IPS-15b (cell line): ENCODE measurements around the gene LTC4S.
A peak's percentile ranks its signal among the peaks of the same experiment; 100 is the strongest.

Experiments
- H3K27me3 ChIP-seq: one replicate; pipeline ENCODE4 v1.6.1; 2013; ENCODE audit warnings: low read length; ENCODE audit not compliant: control insufficient read depth, insufficient read depth
- H3K36me3 ChIP-seq: one replicate; pipeline ENCODE4 v1.6.1; 2013; ENCODE audit warnings: low read length; ENCODE audit not compliant: control insufficient read depth, insufficient read depth
- H3K4me1 ChIP-seq: one replicate; pipeline ENCODE4 v1.6.1; 2013; ENCODE audit warnings: mild to moderate bottlenecking, low read length; ENCODE audit not compliant: control insufficient read depth, insufficient read depth
- H3K4me3 ChIP-seq: one replicate; pipeline ENCODE4 v1.5.1; 2013; ENCODE audit warnings: low read depth, low read length
- H3K9ac ChIP-seq: one replicate; pipeline ENCODE4 v1.6.1; 2013; ENCODE audit warnings: low read depth, mild to moderate bottlenecking, low read length
- H3K9me3 ChIP-seq: one replicate; pipeline ENCODE4 v1.6.1; 2013; ENCODE audit warnings: mild to moderate bottlenecking, low read length; ENCODE audit not compliant: control insufficient read depth, insufficient read depth

The LTC4S gene

DNA sequence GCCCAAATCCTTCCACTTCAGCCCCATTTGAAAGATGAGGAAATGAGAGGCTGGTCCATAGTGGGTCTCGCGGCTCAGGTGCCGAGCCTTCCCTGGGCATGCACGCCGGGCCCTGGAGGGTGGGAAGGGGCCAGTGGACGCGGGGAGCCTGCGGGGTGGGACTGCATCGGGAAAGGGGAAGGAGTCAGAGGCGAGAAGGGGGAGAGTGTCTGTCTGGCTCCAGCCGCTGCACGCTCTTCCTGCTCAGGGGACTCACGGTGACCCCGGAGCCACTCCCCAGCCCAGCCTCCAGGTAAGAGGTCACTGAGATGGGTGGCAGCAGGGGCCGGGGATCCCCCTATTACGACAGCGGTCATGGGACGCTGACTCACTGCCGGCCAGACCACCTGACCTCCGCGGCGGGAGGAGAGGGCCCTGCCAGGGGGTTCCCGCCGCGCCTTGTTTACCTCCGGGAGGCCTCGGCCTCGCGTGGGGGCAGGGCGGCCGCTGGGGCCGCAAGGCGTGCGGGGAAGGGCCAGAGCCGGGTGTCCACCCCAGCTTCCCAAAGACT, 25.0 kb downstream of the LTC4S start:
- H3K9ac ChIP-seq = peak overlapping the region; percentile 70
- no peaks in the 10 kb centered on the region for H3K9me3 ChIP-seq
- H3K4me3 ChIP-seq = peak overlapping the region; percentile 61
- peaks cover 13% of the 10 kb centered on the region for H3K36me3 ChIP-seq
- peaks cover 17% of the 10 kb centered on the region for H3K4me1 ChIP-seq
- H3K27me3 ChIP-seq = no peaks in the 10 kb centered on the region

DNA sequence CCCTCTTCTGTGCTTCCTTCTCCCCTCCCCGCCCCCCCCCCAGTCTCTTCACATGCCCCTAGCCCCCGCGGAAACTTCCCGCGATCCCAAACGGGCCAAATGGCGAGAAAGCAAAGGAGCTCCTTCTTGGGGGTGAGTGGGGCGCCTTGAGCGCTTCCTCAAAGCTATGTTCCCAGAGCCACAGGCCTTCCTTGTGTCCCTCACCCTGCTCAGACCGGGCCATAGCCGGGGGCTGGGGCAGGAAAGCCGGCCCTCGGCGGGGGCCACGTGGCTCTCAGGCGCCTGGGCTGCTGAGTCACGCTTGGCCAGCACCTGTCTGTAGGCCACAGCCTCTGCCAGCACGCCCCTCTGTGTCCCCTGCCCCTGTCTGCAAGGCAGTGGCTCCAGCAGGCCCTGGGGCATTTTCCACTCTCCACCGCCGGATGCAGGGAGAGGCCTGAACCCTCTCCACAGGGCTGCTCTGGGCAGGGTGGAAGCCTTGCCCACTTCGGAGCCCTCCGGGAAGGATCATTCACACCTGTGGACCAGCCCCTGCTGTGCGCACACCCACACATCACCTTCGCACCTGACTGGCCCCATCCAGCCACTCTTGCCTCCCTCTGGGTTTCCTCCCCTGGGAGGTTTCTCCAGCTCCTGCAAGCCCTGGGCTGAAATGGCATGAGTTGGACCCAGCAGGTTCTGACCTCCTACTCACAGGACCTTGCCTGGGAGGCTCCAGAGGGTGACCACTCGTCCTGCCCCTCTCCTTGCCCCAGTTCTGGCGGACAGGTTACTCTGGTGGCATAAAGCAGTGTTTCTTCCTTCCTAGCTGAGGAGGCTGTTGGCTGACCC, 25.7 kb downstream of the LTC4S start:
- Histone ChIP-seq H3K36me3 (peaks cover 20% of the 10 kb centered on the region), H3K4me1 (peaks cover 14% of the 10 kb centered on the region), H3K9ac (peak overlapping the region; percentile 47), H3K9me3 (no peaks in the 10 kb centered on the region), H3K27me3 (no peaks in the 10 kb centered on the region), H3K4me3 (peak overlapping the region; percentile 45)

DNA sequence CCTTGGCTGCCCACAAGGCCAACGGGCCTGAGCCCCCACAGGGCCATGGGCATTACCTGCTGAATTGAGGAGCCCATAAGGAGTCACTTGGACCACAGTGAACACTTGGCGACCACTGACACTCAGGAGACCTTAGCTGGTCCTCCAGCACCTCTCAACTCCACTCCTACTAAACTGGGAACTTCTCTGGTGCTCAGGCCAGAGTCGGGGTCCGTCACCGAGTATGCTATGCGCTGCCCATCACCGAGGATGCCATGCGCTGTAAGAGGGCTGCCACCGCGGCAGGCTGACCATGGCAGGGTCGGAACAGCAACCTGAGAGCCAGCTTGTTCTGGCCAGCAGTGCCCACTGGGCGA, 26.3 kb downstream of the LTC4S start:
- peak overlapping the region; percentile 45 for H3K4me3 ChIP-seq

DNA sequence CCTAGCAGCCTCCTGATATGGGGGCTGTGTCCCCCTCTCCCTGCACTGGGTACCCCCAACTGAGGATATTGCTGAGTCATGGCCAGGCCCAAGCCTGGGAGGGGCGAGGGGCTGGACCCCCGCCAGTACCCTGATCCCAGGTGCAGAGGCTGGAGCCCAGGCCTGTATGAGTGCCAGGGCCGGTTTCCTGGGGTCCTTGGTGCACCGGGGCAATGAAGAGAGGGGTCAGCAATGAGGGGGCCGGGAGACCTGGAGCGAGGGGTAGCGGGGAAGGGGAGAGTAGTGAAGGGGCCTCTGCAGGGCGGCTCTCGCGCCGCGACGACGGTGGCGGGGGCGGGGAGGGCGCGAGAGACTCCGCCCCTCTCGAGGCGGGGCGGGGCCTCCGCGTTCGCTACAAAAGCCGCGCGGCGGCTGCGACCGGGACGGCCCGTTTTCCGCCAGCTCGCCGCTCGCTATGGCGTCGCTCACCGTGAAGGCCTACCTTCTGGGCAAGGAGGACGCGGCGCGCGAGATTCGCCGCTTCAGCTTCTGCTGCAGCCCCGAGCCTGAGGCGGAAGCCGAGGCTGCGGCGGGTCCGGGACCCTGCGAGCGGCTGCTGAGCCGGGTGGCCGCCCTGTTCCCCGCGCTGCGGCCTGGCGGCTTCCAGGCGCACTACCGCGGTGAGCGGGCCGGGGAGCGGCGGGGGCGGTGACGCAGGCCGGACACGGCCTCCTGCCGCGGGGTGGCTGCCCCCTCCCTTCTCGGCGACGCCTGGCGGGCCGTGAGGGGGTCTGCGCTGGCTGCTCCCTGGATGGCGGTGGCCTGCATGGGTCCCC, 26.9 kb downstream of the LTC4S start, which contains the start of gene SQSTM1:
SQSTM1 (plus strand) TSS at position 423 of the 815 bp plus-strand sequence; CDS start at position 455, 32 bp downstream.
- Histone ChIP-seq H3K27me3 (no peaks in the 10 kb centered on the region), H3K4me3 (peak within 1 kb of the TSS; percentile 71), H3K9me3 (no peaks in the 10 kb centered on the region), H3K4me1 (peaks cover 14% of the 10 kb centered on the region), H3K36me3 (peaks cover 32% of the 10 kb centered on the region), H3K9ac (peak within 1 kb of the TSS; percentile 81)

More for the DNA sequence above, 26.3 kb downstream of the LTC4S start:
- no peaks in the 10 kb centered on the region for H3K9me3 ChIP-seq
- no peaks in the 10 kb centered on the region for H3K27me3 ChIP-seq
- peak overlapping the region; percentile 47 for H3K9ac ChIP-seq
- peaks cover 26% of the 10 kb centered on the region for H3K36me3 ChIP-seq
- H3K4me1 ChIP-seq = peaks cover 14% of the 10 kb centered on the region

DNA sequence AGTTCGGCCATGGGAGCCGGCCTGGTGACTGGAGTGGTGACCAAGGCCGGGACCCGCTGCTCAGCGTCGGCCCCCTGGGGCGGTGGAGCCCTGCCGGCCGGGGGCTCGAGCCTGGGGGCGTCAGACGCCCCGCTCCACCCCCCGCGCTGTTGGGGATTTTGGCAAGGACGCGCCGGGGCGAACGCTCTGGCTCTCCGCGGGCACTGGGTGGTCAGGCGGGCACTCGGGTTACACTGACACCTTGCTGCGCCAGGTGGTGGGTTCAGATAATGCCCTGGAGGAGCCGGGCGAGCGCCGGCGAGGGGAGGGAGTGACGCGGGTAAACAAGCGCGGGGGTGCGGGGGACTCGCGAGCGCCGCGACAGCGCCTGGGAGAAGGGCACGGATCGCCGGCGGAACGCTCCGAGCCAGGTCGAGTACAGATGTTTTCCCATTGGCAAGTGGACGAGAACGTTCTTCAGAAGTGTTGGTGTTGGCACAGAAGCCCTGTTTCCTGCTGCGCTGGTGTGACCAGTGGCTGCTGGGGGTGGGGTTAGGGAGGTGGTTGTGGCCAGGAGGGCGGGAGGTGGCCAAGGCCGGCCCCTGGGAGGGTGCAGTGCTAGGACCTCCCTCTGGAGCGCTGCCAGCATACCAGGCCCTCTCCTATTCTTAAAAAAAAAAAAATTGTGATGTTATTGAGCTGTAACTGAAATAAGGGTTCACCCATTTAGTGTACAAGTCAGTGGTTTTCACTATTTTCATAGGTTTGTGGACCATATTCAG, 27.7 kb downstream of the LTC4S start:
- Histone ChIP-seq H3K9me3 (no peaks in the 10 kb centered on the region), H3K36me3 (peaks cover 38% of the 10 kb centered on the region), H3K4me1 (peaks cover 14% of the 10 kb centered on the region), H3K27me3 (no peaks in the 10 kb centered on the region), H3K9ac (peak overlapping the region; percentile 81), H3K4me3 (peak overlapping the region; percentile 71)

DNA sequence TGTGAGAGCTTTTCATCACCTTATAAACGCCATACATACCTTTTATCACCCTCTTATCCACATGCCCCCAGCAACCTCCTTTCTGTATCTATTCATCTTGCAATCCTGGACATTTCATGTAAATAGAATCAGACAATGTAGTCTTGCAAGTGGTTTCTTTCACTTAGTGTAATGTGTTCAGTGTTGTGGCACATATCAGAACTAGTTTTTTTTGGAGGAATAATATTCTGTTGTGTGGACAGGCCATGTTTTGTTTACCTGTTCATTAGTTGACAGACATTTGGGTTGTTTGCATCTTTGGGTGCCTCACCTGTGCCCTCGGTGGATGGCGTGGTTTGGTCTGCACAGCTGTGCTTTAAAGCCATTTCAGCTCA, 28.3 kb downstream of the LTC4S start:
- Histone ChIP-seq H3K9ac (no peak overlapping the region), H3K4me1 (peaks cover 14% of the 10 kb centered on the region)

DNA sequence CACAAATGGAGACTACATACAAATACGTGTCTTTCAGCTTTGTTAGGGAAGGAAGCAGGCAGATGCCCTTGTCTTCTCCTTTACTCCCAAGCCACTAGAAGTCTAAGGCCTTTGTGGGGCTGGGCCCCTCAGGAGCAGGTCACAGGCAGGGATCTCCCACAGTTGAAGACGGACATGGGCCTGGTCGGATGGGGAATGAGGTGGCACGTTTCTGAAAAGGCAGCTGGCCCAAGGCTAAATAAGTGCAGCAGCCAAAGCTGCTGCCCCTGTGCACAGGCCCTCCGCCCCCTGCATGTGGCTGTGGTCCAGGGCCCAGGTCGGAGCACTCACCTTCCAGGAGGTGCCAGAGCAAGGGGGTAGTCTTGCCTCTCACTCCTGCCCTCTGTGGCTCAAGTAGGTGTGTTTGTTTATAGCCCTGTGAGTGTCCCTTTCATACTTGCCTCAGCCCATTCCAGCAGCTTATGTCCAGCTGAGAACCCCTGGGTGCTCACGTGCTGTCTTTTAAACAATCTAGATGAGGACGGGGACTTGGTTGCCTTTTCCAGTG, 28.7 kb downstream of the LTC4S start:
- Histone ChIP-seq H3K36me3 (peaks cover 41% of the 10 kb centered on the region), H3K9ac (peak overlapping the region; percentile 70), H3K4me3 (peak overlapping the region; percentile 71), H3K27me3 (no peaks in the 10 kb centered on the region), H3K4me1 (peaks cover 14% of the 10 kb centered on the region), H3K9me3 (no peaks in the 10 kb centered on the region)

More for the DNA sequence above, 28.3 kb downstream of the LTC4S start:
- Histone ChIP-seq H3K36me3 (peaks cover 40% of the 10 kb centered on the region), H3K9me3 (no peaks in the 10 kb centered on the region), H3K4me3 (peak overlapping the region; percentile 71), H3K27me3 (no peaks in the 10 kb centered on the region)

DNA sequence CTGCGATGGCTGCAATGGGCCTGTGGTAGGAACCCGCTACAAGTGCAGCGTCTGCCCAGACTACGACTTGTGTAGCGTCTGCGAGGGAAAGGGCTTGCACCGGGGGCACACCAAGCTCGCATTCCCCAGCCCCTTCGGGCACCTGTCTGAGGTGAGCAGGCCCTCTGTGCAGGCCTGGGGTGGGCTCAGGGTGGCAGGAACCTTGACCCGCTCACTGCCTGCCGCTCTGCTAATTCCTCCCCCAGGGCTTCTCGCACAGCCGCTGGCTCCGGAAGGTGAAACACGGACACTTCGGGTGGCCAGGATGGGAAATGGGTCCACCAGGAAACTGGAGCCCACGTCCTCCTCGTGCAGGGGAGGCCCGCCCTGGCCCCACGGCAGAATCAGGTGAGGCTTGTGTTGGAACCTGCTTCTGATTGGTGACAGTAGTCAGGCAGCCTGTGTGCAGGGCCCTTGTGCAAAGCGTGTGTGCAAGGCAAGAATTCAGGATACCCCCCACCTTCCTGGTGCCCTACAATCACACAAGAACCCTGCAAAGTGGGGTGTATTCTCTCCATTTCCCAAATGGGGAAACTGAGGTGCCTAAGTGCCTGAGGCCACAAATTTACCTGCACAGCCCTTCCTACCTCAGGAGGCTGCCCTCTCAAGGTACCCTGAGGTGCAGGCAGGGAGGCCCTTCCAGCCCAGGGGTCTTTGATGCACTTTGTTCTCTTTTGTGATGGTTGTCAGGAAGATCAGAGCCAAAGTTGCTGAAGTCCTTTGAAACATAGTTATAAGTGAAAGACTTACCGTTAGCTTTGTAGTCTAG, 30.4 kb downstream of the LTC4S start:
- H3K36me3 ChIP-seq = peaks cover 46% of the 10 kb centered on the region
- H3K9ac ChIP-seq = no peak overlapping the region
- no peaks in the 10 kb centered on the region for H3K27me3 ChIP-seq
- peaks cover 20% of the 10 kb centered on the region for H3K4me1 ChIP-seq
- no peaks in the 10 kb centered on the region for H3K9me3 ChIP-seq
- no peak overlapping the region for H3K4me3 ChIP-seq

DNA sequence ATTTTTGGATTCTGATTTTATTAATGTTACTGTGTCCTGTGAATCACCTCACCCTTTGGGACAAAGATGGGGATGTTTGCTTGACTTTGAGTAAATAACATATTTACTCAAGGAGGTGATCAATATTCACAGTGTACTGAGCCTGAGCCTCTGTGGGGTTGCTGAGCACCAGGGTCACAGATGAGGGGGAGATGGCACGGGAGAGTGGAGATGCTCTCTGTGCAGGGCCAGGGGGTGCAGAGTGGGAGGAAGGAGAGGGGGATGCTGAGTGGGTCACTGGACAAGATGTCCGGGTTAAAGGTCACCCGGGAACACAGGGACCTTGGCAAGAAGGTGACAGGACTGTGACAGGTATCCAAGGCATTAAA, 30.9 kb downstream of the LTC4S start:
- peaks cover 46% of the 10 kb centered on the region for H3K36me3 ChIP-seq
- no peaks in the 10 kb centered on the region for H3K27me3 ChIP-seq
- no peaks in the 10 kb centered on the region for H3K9me3 ChIP-seq
- peaks cover 17% of the 10 kb centered on the region for H3K4me1 ChIP-seq
- no peak overlapping the region for H3K4me3 ChIP-seq
- H3K9ac ChIP-seq = no peak overlapping the region

DNA sequence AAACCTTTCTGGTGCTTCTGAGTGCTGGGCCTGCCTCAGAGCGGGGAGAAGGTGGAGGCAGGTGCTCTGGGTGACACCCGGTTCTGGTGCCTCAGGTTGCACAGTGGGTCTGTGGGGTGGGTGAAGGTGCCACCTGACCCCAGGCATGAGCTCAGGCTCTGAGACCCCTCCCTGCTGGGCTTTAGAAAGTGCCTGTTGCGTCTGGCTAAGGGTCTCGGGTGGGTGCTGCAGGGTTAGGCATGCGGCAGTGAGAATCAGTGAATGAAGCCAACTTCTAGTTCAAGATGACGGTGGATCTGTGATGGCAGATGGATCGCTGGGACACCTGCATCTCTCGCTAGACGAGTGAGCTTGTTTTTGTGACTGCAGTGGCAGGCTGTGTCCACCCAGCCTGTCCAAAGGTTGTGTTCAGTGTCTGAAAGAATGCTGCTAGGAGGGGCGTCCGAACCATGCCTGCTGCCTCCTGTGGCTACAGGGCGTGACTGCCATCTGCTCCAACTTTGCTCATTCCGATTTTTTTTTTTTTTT, 31.9 kb downstream of the LTC4S start:
- Histone ChIP-seq H3K9ac (no peak overlapping the region), H3K36me3 (peaks cover 47% of the 10 kb centered on the region), H3K4me1 (peaks cover 10% of the 10 kb centered on the region), H3K4me3 (no peak overlapping the region), H3K9me3 (no peaks in the 10 kb centered on the region), H3K27me3 (no peaks in the 10 kb centered on the region)
